Body of pancreas (tissue), 4 donors: Measurements from ENCODE around the gene PLCB1. TPM values are rescaled to one million over a fixed set of nuclear protein-coding genes. Genes with fewer than 3 reads are reported as not detected.
"Not testable (repeated sequence)": the region's sequence is repeated elsewhere in the genome, so short reads cannot be mapped to it uniquely, and the experiment has no call there.

ENCODE experiments used
- ATAC-seq: fragments of 150-250 bp; one replicate; pipeline ENCODE4 v1.9.1; 2016
- DNase-seq, 4 donors: peaks; one replicate each; pipeline ENCODE4 v3.0.0-alpha.2; 2019
- H3K27ac ChIP-seq, 4 donors: fragments of 200-600 bp; sonication (generic); 1 replicate in 3 of 4; 2 replicates in 1 of 4; pipeline versions ENCODE4 v1.5.1 to v1.6.1; 2016 to 2019; ENCODE audit warnings: mild to moderate bottlenecking in 1 of 4, mixed read lengths in 1 of 4, moderate library complexity in 1 of 4
- H3K27me3 ChIP-seq, 2 donors: fragments of 200-600 bp; sonication (generic); one replicate each; pipeline ENCODE4 v1.6.0; 2016; ENCODE audit warnings: mild to moderate bottlenecking in 1 of 2
- H3K36me3 ChIP-seq, 2 donors: fragments of 200-600 bp; sonication (generic); replicated peaks in 1 of 2; 2 replicates each; pipeline ENCODE4 v1.5.1; 2016; ENCODE audit warnings: low read depth in 2 of 2; ENCODE audit not compliant: insufficient read depth in 1 of 2
- H3K4me1 ChIP-seq: fragments of 200-600 bp; sonication (generic); one replicate; pipeline ENCODE4 v1.6.0; 2016
- H3K4me3 ChIP-seq, 2 donors: fragments of 200-600 bp; sonication (generic); 1 replicate in 1 of 2; 2 replicates in 1 of 2; pipeline ENCODE4 v1.5.1; 2016 to 2019
- H3K9me3 ChIP-seq, 3 donors: fragments of 200-600 bp; sonication (generic); 1 replicate in 2 of 3; 2 replicates in 1 of 3; pipeline ENCODE4 v1.5.1; 2016
- CTCF ChIP-seq, 7 experiments: fragments of 450-650 bp in 4 of 7; fragments of 200-600 bp in 3 of 7; sonication (generic) in 3 of 7; IDR thresholded peaks; one replicate each; pipeline ENCODE4 v1.5.1; 2016 to 2019; ENCODE audit warnings: antibody characterized with exemption in 7 of 7
- POLR2A ChIP-seq, 3 donors: fragments of 450-650 bp; IDR thresholded peaks; one replicate each; pipeline ENCODE4 v1.6.1; 2016; ENCODE audit warnings: antibody characterized with exemption in 3 of 3, mild to moderate bottlenecking in 2 of 3
- WGBS, 2 donors: methylation state at CpG; one replicate each; pipeline ENCODE4 v1.1.5; 2017; 5-methylcytosine and 5-hydroxymethylcytosine counted together
- intact Hi-C: fragments of 100-400 bp; cut with DNase I; formaldehyde crosslinking; loops from one replicate; pipeline ENCODE4 v1.15.1; 2023
- total RNA-seq, 2 donors: library from RNA; depleted of rRNA; stranded (reverse); fragments of >200 nt; gene quantifications; one replicate each; pipeline ENCODE4 v1.1.0, GENCODE V29; 2016

Gene PLCB1
- total RNA-seq, 2 donors from 2014 or later = 32.9 to 46.1 TPM

- Histone ChIP-seq H3K9me3 (no peaks in the 10 kb centered on the region), H3K27me3 (no peaks in the 10 kb centered on the region), H3K27ac (no peak overlapping the region), H3K36me3 (no peaks in the 10 kb centered on the region), H3K4me3 (no peak overlapping the region), H3K4me1 (no peaks in the 10 kb centered on the region)
- ATAC-seq (no peak), DNase-seq (no peak)
- intact Hi-C loops = no loop called here
- TF ChIP-seq POLR2A (IDR thresholded peaks at IDR 0.05) = no peak
- TF ChIP-seq CTCF (IDR thresholded peaks at IDR 0.05) = no peak
- 60 to 79% methylated on average over 3 of the region's 3 CpGs for WGBS, 2 donors
Observed at GRCh38 chr20:8433291-8433690, 301.2 kb downstream of the PLCB1 start.

- Histone ChIP-seq H3K27ac (no peak overlapping the region), H3K27me3 (no peaks in the 10 kb centered on the region), H3K4me3 (no peak overlapping the region), H3K9me3 (no peaks in the 10 kb centered on the region), H3K36me3 (no peaks in the 10 kb centered on the region), H3K4me1 (no peaks in the 10 kb centered on the region)
- no peak for ATAC-seq
- intact Hi-C loops = no loop called here
- WGBS, 2 donors = 74 to 87% methylated on average over 2 of the region's 2 CpGs
- TF ChIP-seq POLR2A (IDR thresholded peaks at IDR 0.05) (no peak), CTCF (IDR thresholded peaks at IDR 0.05) (no peak)
- DNase-seq = no peak
Observed at GRCh38 chr20:8434326-8434876, 302.3 kb downstream of the PLCB1 start.

GRCh38 chr20:8435285-8436035, 303.4 kb downstream of the PLCB1 start:
- intact Hi-C loops = no loop called here
- Histone ChIP-seq H3K9me3 (no peaks in the 10 kb centered on the region), H3K36me3 (no peaks in the 10 kb centered on the region), H3K27ac (no peak overlapping the region), H3K4me3 (no peak overlapping the region), H3K27me3 (no peaks in the 10 kb centered on the region), H3K4me1 (no peaks in the 10 kb centered on the region)
- WGBS, 2 donors = 76 to 94% methylated on average over 5 of the region's 5 CpGs
- no peak for DNase-seq
- TF ChIP-seq CTCF (IDR thresholded peaks at IDR 0.05) = no peak
- no peak for TF ChIP-seq POLR2A (IDR thresholded peaks at IDR 0.05)
- ATAC-seq = no peak

GRCh38 chr20:8436938-8437337, 304.9 kb downstream of the PLCB1 start:
- H3K4me3 ChIP-seq, H3K9me3 ChIP-seq, H3K27ac ChIP-seq, intact Hi-C loops, H3K27me3 ChIP-seq, H3K4me1 ChIP-seq, H3K36me3 ChIP-seq, DNase-seq, ATAC-seq: not testable (repeated sequence)
- 86% methylated on average over 5 of the region's 5 CpGs for WGBS, 2 donors

- TF ChIP-seq CTCF (IDR thresholded peaks at IDR 0.05) (no peak), POLR2A (IDR thresholded peaks at IDR 0.05) (no peak)
- ATAC-seq = no peak
- H3K27me3 ChIP-seq = no peaks in the 10 kb centered on the region
- H3K36me3 ChIP-seq = no peaks in the 10 kb centered on the region
- H3K9me3 ChIP-seq = no peaks in the 10 kb centered on the region
- no peak for DNase-seq
- no peak overlapping the region for H3K4me3 ChIP-seq
- WGBS, 2 donors = 76 to 82% methylated on average over 5 of the region's 5 CpGs
- intact Hi-C loops = no loop called here
- no peaks in the 10 kb centered on the region for H3K4me1 ChIP-seq
- no peak overlapping the region for H3K27ac ChIP-seq
Observed at GRCh38 chr20:8438748-8439147, 306.7 kb downstream of the PLCB1 start.
